HL-60 (cell line): ENCODE data around the gene ULBP2.

Experiments used
- POLR2AphosphoS5 ChIP-seq: IDR thresholded peaks from 2 replicates; pipeline ENCODE4 v1.6.1; 2012; ENCODE audit warnings: low read depth
- TF ChIP-seq, protein P1 (sequence below): IDR thresholded peaks from one replicate; pipeline ENCODE4 v1.5.1; 2011; ENCODE audit warnings: low read length, control low read depth, inconsistent platforms; ENCODE audit not compliant: insufficient read depth

DNA sequence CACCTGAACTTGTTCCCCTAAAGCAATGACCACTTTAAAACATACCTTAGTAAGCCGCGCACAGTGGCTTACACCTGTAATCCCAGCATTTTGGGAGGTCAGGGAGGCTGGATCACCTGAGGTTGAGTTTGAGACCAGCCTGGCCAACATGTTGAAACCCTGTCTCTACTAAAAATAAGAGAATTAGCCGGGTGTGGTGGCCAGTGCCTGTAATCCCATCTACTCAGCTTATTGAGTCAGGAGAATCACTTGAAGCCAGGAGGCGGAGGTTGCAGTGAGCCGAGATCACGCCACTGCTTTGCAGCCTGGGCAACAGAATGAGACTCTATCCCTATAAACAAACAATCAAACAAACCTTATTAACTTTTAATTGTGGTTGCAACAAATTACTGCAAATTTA is 42.3 kb upstream of the ULBP2 start:
- TF ChIP-seq, protein P1, sequence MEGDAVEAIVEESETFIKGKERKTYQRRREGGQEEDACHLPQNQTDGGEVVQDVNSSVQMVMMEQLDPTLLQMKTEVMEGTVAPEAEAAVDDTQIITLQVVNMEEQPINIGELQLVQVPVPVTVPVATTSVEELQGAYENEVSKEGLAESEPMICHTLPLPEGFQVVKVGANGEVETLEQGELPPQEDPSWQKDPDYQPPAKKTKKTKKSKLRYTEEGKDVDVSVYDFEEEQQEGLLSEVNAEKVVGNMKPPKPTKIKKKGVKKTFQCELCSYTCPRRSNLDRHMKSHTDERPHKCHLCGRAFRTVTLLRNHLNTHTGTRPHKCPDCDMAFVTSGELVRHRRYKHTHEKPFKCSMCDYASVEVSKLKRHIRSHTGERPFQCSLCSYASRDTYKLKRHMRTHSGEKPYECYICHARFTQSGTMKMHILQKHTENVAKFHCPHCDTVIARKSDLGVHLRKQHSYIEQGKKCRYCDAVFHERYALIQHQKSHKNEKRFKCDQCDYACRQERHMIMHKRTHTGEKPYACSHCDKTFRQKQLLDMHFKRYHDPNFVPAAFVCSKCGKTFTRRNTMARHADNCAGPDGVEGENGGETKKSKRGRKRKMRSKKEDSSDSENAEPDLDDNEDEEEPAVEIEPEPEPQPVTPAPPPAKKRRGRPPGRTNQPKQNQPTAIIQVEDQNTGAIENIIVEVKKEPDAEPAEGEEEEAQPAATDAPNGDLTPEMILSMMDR = no peak
- TF ChIP-seq POLR2AphosphoS5 = no peak
